ENCODE results near the gene MRPS30. TPM values are rescaled to one million over a fixed set of nuclear protein-coding genes. Genes with fewer than 3 reads are reported as not detected.
A peak's percentile ranks its signal among the peaks of the same experiment; 100 is the strongest.
"Not testable (repeated sequence)": the region's sequence is repeated elsewhere in the genome, so short reads cannot be mapped to it uniquely, and the experiment has no call there.

Gene MRPS30
- 40.7 TPM for total RNA-seq (ENCODE audit: unreplicated experiment)
- long read RNA-seq, transcript MRPS30-202 (5 exons, 1,678 nt): major isoform, 20 of 20 reads
- long read RNA-seq, partial matches to known transcripts: 0 of 20 reads
- long read RNA-seq, other reads (novel, unspliced or antisense): 0 of 20 reads

- Mint-ChIP-seq H3K4me3 (ENCODE audit: unreplicated experiment) (peak within 1 kb of the TSS; percentile 99), H3K36me3 (ENCODE audit: unreplicated experiment) (no peaks in the 10 kb centered on the region), H3K27ac (ENCODE audit: unreplicated experiment) (peak within 1 kb of the TSS; percentile 97), H3K4me1 (ENCODE audit: low read depth, unreplicated experiment) (peaks cover 7% of the 10 kb centered on the region), H3K9me3 (ENCODE audit: unreplicated experiment) (peaks cover 5% of the 10 kb centered on the region), H3K27me3 (ENCODE audit: unreplicated experiment) (peaks cover 2% of the 10 kb centered on the region)
- DNase-seq: peak; percentile 85
- TF ChIP-seq CTCF (IDR thresholded peaks at IDR 0.05; ENCODE audit: partially characterized antibody, unreplicated experiment): no peak
These were observed at the start of gene MRPS30 for GRCh38 chr5:44808435-44809214. Gene MRPS30 (plus strand): TSS chr5:44808947. CDS start chr5:44808963, 16 bp downstream.

- Mint-ChIP-seq H3K4me3 (ENCODE audit: unreplicated experiment) (no peak overlapping the region), H3K36me3 (ENCODE audit: unreplicated experiment) (no peaks in the 10 kb centered on the region), H3K4me1 (ENCODE audit: low read depth, unreplicated experiment) (peaks cover 9% of the 10 kb centered on the region), H3K27ac (ENCODE audit: unreplicated experiment) (no peak overlapping the region), H3K27me3 (ENCODE audit: unreplicated experiment) (no peaks in the 10 kb centered on the region), H3K9me3 (ENCODE audit: unreplicated experiment) (no peaks in the 10 kb centered on the region)
- no peak for DNase-seq
- TF ChIP-seq CTCF (IDR thresholded peaks at IDR 0.05; ENCODE audit: partially characterized antibody, unreplicated experiment): no peak
These were observed 39.4 kb upstream of the MRPS30 start for GRCh38 chr5:44769200-44769876.

- no peak for DNase-seq
- H3K27me3 Mint-ChIP-seq (ENCODE audit: unreplicated experiment): no peaks in the 10 kb centered on the region
- no peak for TF ChIP-seq CTCF (IDR thresholded peaks at IDR 0.05; ENCODE audit: partially characterized antibody, unreplicated experiment)
- H3K9me3 Mint-ChIP-seq (ENCODE audit: unreplicated experiment): no peaks in the 10 kb centered on the region
- H3K27ac Mint-ChIP-seq (ENCODE audit: unreplicated experiment): no peak overlapping the region
- peaks cover 9% of the 10 kb centered on the region for H3K4me1 Mint-ChIP-seq (ENCODE audit: low read depth, unreplicated experiment)
- H3K4me3 Mint-ChIP-seq (ENCODE audit: unreplicated experiment): no peak overlapping the region
- no peaks in the 10 kb centered on the region for H3K36me3 Mint-ChIP-seq (ENCODE audit: unreplicated experiment)
These were observed 38.9 kb upstream of the MRPS30 start for GRCh38 chr5:44769877-44770209.

- Mint-ChIP-seq H3K4me1 (ENCODE audit: low read depth, unreplicated experiment) (peaks cover 9% of the 10 kb centered on the region), H3K4me3 (ENCODE audit: unreplicated experiment) (no peak overlapping the region), H3K27me3 (ENCODE audit: unreplicated experiment) (no peaks in the 10 kb centered on the region), H3K9me3 (ENCODE audit: unreplicated experiment) (no peaks in the 10 kb centered on the region), H3K27ac (ENCODE audit: unreplicated experiment) (no peak overlapping the region), H3K36me3 (ENCODE audit: unreplicated experiment) (no peaks in the 10 kb centered on the region)
- no peak for DNase-seq
- TF ChIP-seq CTCF (IDR thresholded peaks at IDR 0.05; ENCODE audit: partially characterized antibody, unreplicated experiment): no peak
These were observed 37.7 kb upstream of the MRPS30 start for GRCh38 chr5:44770780-44771717.

GRCh38 chr5:44772397-44772796 lies 36.4 kb upstream of the MRPS30 start:
- not testable (repeated sequence) for H3K27ac Mint-ChIP-seq (ENCODE audit: unreplicated experiment); DNase-seq; H3K4me3 Mint-ChIP-seq (ENCODE audit: unreplicated experiment); H3K27me3 Mint-ChIP-seq (ENCODE audit: unreplicated experiment); H3K36me3 Mint-ChIP-seq (ENCODE audit: unreplicated experiment); H3K4me1 Mint-ChIP-seq (ENCODE audit: low read depth, unreplicated experiment); H3K9me3 Mint-ChIP-seq (ENCODE audit: unreplicated experiment)

Data from glutamatergic neuron (in vitro differentiated cells).